Measurements from ENCODE around the gene TMBIM1.

Gene TMBIM1

GRCh38 chr2:218245214-218245613, 47.1 kb downstream of the TMBIM1 start:
- Histone ChIP-seq H3K27ac (ENCODE audit: low read depth, low read length) (no peak overlapping the region), H3K4me1 (ENCODE audit: control insufficient read depth, low read length) (no peaks in the 10 kb centered on the region), H3K9me3 (ENCODE audit: control insufficient read depth, insufficient read depth, low read length) (no peaks in the 10 kb centered on the region), H3K4me2 (ENCODE audit: low read length) (no peak overlapping the region), H3F3A (ENCODE audit: control insufficient read depth, insufficient read depth) (no peaks in the 10 kb centered on the region), H3K36me3 (ENCODE audit: control insufficient read depth, low read length) (peaks cover 96% of the 10 kb centered on the region), H3K9me2 (replicated peaks; ENCODE audit: control insufficient read depth, low read length) (no peaks in the 10 kb centered on the region), H3K79me2 (ENCODE audit: control insufficient read depth, low read length) (peaks cover 10% of the 10 kb centered on the region; the same call in 1 of the 2 replicates), H3K27me3 (ENCODE audit: control insufficient read depth, low read length) (no peaks in the 10 kb centered on the region), H3K4me3 (ENCODE audit: low read length) (no peak overlapping the region), H4K20me1 (ENCODE audit: control insufficient read depth, insufficient read depth, low read depth, low read length) (no peaks in the 10 kb centered on the region)
- TF ChIP-seq EZH2phosphoT487 (IDR thresholded peaks at IDR 0.05; ENCODE audit: borderline replicate concordance, low read length): no peak
- TF ChIP-seq CTCF (IDR thresholded peaks at IDR 0.05; ENCODE audit: low read depth, low read length, poor library complexity, severe bottlenecking): no peak

GRCh38 chr2:218244665-218245064, 47.6 kb downstream of the TMBIM1 start:
- Histone ChIP-seq H3K4me2 (ENCODE audit: low read length) (no peak overlapping the region), H3K27me3 (ENCODE audit: control insufficient read depth, low read length) (no peaks in the 10 kb centered on the region), H3K36me3 (ENCODE audit: control insufficient read depth, low read length) (peaks cover 96% of the 10 kb centered on the region), H4K20me1 (ENCODE audit: control insufficient read depth, insufficient read depth, low read depth, low read length) (no peaks in the 10 kb centered on the region), H3K4me3 (ENCODE audit: low read length) (no peak overlapping the region), H3K4me1 (ENCODE audit: control insufficient read depth, low read length) (no peaks in the 10 kb centered on the region), H3K9me2 (replicated peaks; ENCODE audit: control insufficient read depth, low read length) (no peaks in the 10 kb centered on the region), H3K79me2 (ENCODE audit: control insufficient read depth, low read length) (peaks cover 10% of the 10 kb centered on the region; the same call in 1 of the 2 replicates), H3K27ac (ENCODE audit: low read depth, low read length) (no peak overlapping the region), H3F3A (ENCODE audit: control insufficient read depth, insufficient read depth) (no peaks in the 10 kb centered on the region), H3K9me3 (ENCODE audit: control insufficient read depth, insufficient read depth, low read length) (no peaks in the 10 kb centered on the region)
- TF ChIP-seq CTCF (IDR thresholded peaks at IDR 0.05; ENCODE audit: low read depth, low read length, poor library complexity, severe bottlenecking): no peak
- no peak for TF ChIP-seq EZH2phosphoT487 (IDR thresholded peaks at IDR 0.05; ENCODE audit: borderline replicate concordance, low read length)

- H3K9me3 ChIP-seq (ENCODE audit: control insufficient read depth, insufficient read depth, low read length): no peaks in the 10 kb centered on the region
- H3K27ac ChIP-seq (ENCODE audit: low read depth, low read length): no peak overlapping the region
- no peak for TF ChIP-seq EZH2phosphoT487 (IDR thresholded peaks at IDR 0.05; ENCODE audit: borderline replicate concordance, low read length)
- no peak for TF ChIP-seq CTCF (IDR thresholded peaks at IDR 0.05; ENCODE audit: low read depth, low read length, poor library complexity, severe bottlenecking)
- H3F3A ChIP-seq (ENCODE audit: control insufficient read depth, insufficient read depth): no peaks in the 10 kb centered on the region
- H3K4me3 ChIP-seq (ENCODE audit: low read length): no peak overlapping the region
- no peak overlapping the region for H3K4me2 ChIP-seq (ENCODE audit: low read length)
- H3K9me2 ChIP-seq (replicated peaks; ENCODE audit: control insufficient read depth, low read length): no peaks in the 10 kb centered on the region
- no peaks in the 10 kb centered on the region for H4K20me1 ChIP-seq (ENCODE audit: control insufficient read depth, insufficient read depth, low read depth, low read length)
- no peaks in the 10 kb centered on the region for H3K4me1 ChIP-seq (ENCODE audit: control insufficient read depth, low read length)
- no peaks in the 10 kb centered on the region for H3K27me3 ChIP-seq (ENCODE audit: control insufficient read depth, low read length)
- H3K79me2 ChIP-seq (ENCODE audit: control insufficient read depth, low read length): peaks cover 10% of the 10 kb centered on the region; the same call in 1 of the 2 replicates
- peaks cover 96% of the 10 kb centered on the region for H3K36me3 ChIP-seq (ENCODE audit: control insufficient read depth, low read length)
Observed at GRCh38 chr2:218244204-218244603, 48.1 kb downstream of the TMBIM1 start.
